ENCODE results near the gene FOXP1. TPM values are rescaled to one million over a fixed set of nuclear protein-coding genes. Genes with fewer than 3 reads are reported as not detected.

FOXP1 gene
- polyA plus RNA-seq, 1 experiment: 56.6 TPM

- no peak for DNase-seq (ENCODE audit: low read depth, low spot score)
- no peak for TF ChIP-seq CTCF (IDR thresholded peaks at IDR 0.05; ENCODE audit: low read depth, low read length)
- ChIA-PET POLR2A (no interaction called here), CTCF (interaction anchor here (0.6 kb wide), 1 partner anchor 159 kb away, joined by 3 read pairs; no protein-coding TSS in a partner anchor)
- H3K27me3 ChIP-seq (ENCODE audit: control insufficient read depth, insufficient read depth, low read length): no peaks in the 10 kb centered on the region
- no peak overlapping the region for H3K4me3 ChIP-seq (ENCODE audit: low read depth, low read length)
- H3K27ac ChIP-seq (ENCODE audit: low read depth, low read length): no peak overlapping the region
- 0 out of 2 replicates have a peak, but pooled peaks cover 2% of the 10 kb centered on the region for H3K9me3 ChIP-seq (ENCODE audit: control insufficient read depth, insufficient read depth, low read length)
Measured at GRCh38 chr3:71476950-71477349, 106.6 kb downstream of the FOXP1 start.

GRCh38 chr3:71469138-71469435 lies 114.4 kb downstream of the FOXP1 start:
- DNase-seq (ENCODE audit: low read depth, low spot score): no peak
- Histone ChIP-seq H3K27ac (ENCODE audit: low read depth, low read length) (no peak overlapping the region), H3K4me3 (ENCODE audit: low read depth, low read length) (no peak overlapping the region), H3K27me3 (ENCODE audit: control insufficient read depth, insufficient read depth, low read length) (no peaks in the 10 kb centered on the region), H3K9me3 (ENCODE audit: control insufficient read depth, insufficient read depth, low read length) (no peaks in the 10 kb centered on the region)
- POLR2A ChIA-PET: no interaction called here
- CTCF ChIA-PET: no interaction called here
- TF ChIP-seq CTCF (IDR thresholded peaks at IDR 0.05; ENCODE audit: low read depth, low read length): no peak

DNA sequence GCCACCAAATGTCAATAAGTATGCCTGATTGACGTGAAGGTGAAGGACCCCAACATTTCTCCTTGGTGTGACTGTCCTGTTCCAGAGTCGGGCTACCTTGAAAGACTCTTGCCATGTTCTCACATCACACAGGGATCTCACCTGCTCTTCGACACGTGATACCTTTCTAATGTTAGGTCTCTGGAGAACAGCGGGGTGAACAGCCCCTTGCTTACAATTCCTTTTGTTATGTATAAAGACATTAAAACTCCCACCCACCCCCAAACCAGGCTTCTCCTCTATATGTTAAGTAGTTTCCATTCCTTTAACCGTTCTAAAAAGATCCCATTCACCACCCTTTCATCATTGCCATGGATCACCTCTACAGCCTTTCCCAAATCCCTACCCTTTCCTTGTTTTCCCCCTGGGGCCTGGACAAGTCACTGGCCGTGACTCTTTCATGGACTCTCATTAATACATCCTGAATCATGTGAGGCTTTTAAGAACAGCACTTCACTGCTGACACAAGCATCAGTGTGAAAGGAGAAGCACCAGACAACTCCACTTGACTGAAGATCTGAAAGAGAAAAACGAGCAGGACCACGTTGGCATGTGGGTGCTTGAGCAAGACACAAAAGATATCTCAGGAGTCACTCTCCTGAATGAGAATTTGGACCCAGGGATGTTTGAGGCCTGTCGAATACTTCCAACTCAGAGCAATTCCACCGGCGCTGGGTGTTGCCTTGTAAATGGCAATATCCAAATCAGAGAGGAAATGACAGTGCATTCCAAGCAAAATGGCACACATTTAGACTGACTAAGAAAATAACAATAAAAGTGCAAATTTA lies 115.0 kb downstream of the FOXP1 start:
- no peaks in the 10 kb centered on the region for H3K27me3 ChIP-seq (ENCODE audit: control insufficient read depth, insufficient read depth, low read length)
- no peaks in the 10 kb centered on the region for H3K9me3 ChIP-seq (ENCODE audit: control insufficient read depth, insufficient read depth, low read length)
- DNase-seq (ENCODE audit: low read depth, low spot score): no peak
- ChIA-PET POLR2A (no interaction called here), CTCF (no interaction called here)
- H3K27ac ChIP-seq (ENCODE audit: low read depth, low read length): no peak overlapping the region
- no peak overlapping the region for H3K4me3 ChIP-seq (ENCODE audit: low read depth, low read length)
- TF ChIP-seq CTCF (IDR thresholded peaks at IDR 0.05; ENCODE audit: low read depth, low read length): no peak

DNA sequence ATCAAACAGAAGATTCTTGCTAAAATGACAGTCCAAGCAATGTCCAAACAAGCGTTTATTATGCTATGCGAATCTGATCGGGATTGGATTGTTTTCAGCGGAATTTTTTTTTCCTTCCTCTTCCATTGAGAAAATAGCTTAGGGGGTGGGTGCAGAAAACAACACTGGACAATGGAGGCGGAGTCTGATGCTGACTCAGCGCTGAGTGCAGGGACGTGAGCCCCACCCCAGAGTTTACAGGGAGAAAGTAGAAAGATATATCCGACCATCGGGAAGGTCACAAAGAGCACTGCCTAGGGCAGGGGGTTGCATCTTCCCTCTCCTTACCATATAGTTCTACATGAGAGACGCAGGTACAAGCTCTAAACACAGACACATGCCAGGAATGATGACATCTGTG lies 117.0 kb downstream of the FOXP1 start:
- H3K9me3 ChIP-seq (ENCODE audit: control insufficient read depth, insufficient read depth, low read length): no peaks in the 10 kb centered on the region
- CTCF ChIA-PET: no interaction called here
- POLR2A ChIA-PET: no interaction called here
- no peaks in the 10 kb centered on the region for H3K27me3 ChIP-seq (ENCODE audit: control insufficient read depth, insufficient read depth, low read length)
- TF ChIP-seq CTCF (IDR thresholded peaks at IDR 0.05; ENCODE audit: low read depth, low read length): no peak
- DNase-seq (ENCODE audit: low read depth, low spot score): no peak
- H3K27ac ChIP-seq (ENCODE audit: low read depth, low read length): no peak overlapping the region
- no peak overlapping the region for H3K4me3 ChIP-seq (ENCODE audit: low read depth, low read length)

- ChIA-PET CTCF (no interaction called here), POLR2A (no interaction called here)
- H3K27me3 ChIP-seq (ENCODE audit: control insufficient read depth, insufficient read depth, low read length): no peaks in the 10 kb centered on the region
- no peak overlapping the region for H3K4me3 ChIP-seq (ENCODE audit: low read depth, low read length)
- no peak for DNase-seq (ENCODE audit: low read depth, low spot score)
- TF ChIP-seq CTCF (IDR thresholded peaks at IDR 0.05; ENCODE audit: low read depth, low read length): no peak
- no peak overlapping the region for H3K27ac ChIP-seq (ENCODE audit: low read depth, low read length)
- no peaks in the 10 kb centered on the region for H3K9me3 ChIP-seq (ENCODE audit: control insufficient read depth, insufficient read depth, low read length)
Measured at GRCh38 chr3:71465371-71466036, 118.0 kb downstream of the FOXP1 start.

Data from AG04450 (cell line).